ENCODE data around the gene RGS3. TPM values are rescaled to one million over a fixed set of nuclear protein-coding genes. Genes with fewer than 3 reads are reported as not detected.
"Not testable (repeated sequence)": the region's sequence is repeated elsewhere in the genome, so short reads cannot be mapped to it uniquely, and the experiment has no call there.

Gene RGS3
- total RNA-seq, 1 donor from 2014 or later, result 18.9 TPM

DNA sequence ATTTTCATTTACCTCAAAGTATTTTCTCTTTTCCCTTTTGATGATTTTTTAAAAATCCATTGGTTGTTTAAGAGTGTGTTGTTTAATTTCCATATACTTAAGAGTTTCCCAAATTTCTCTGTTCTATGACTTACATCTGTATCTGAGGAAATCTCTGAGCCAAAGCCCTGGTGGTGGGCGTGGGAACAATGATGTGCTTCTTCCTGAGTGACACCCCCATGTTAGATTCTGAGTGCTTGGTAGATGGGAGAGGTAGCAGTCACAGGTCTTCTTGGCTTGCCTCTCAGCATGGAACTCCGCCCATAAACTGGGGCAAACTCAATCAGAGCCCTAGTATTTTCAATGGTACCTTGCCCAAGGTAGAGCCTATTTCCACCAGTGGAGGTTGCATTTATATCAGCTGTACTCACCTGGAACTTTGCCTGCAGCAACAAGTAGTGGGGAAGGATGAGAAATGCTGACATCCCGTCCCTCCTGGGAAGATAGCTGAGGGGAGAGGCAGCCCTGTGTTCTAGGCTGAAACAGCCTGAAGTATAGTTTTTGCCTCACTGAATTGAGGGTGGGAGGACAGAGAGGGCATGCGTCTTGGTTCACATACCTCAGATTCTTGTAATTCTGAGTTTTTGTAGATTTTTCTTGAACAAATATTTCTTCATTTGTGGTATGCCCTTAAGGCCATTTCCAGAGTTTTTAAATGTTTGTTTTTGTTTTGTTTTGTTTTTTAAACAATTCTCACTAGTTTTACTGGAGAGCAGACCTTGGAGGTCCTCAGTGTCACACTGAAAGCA is 26.6 kb upstream of the RGS3 start:
- no peaks in the 10 kb centered on the region for H3K4me1 Mint-ChIP-seq (ENCODE audit: low read depth, unreplicated experiment)
- TF ChIP-seq, protein P1, sequence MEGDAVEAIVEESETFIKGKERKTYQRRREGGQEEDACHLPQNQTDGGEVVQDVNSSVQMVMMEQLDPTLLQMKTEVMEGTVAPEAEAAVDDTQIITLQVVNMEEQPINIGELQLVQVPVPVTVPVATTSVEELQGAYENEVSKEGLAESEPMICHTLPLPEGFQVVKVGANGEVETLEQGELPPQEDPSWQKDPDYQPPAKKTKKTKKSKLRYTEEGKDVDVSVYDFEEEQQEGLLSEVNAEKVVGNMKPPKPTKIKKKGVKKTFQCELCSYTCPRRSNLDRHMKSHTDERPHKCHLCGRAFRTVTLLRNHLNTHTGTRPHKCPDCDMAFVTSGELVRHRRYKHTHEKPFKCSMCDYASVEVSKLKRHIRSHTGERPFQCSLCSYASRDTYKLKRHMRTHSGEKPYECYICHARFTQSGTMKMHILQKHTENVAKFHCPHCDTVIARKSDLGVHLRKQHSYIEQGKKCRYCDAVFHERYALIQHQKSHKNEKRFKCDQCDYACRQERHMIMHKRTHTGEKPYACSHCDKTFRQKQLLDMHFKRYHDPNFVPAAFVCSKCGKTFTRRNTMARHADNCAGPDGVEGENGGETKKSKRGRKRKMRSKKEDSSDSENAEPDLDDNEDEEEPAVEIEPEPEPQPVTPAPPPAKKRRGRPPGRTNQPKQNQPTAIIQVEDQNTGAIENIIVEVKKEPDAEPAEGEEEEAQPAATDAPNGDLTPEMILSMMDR (IDR thresholded peaks at IDR 0.05; ENCODE audit: partially characterized antibody, unreplicated experiment), result no peak
- peaks cover 8% of the 10 kb centered on the region for H3K27me3 Mint-ChIP-seq (ENCODE audit: unreplicated experiment)
- no peak for DNase-seq
- H3K9me3 Mint-ChIP-seq (ENCODE audit: unreplicated experiment), result no peaks in the 10 kb centered on the region
- no peak overlapping the region for H3K27ac Mint-ChIP-seq (ENCODE audit: unreplicated experiment)
- no peak overlapping the region for H3K4me3 Mint-ChIP-seq (ENCODE audit: unreplicated experiment)
- H3K36me3 Mint-ChIP-seq (ENCODE audit: unreplicated experiment), result peaks cover 4% of the 10 kb centered on the region

DNA sequence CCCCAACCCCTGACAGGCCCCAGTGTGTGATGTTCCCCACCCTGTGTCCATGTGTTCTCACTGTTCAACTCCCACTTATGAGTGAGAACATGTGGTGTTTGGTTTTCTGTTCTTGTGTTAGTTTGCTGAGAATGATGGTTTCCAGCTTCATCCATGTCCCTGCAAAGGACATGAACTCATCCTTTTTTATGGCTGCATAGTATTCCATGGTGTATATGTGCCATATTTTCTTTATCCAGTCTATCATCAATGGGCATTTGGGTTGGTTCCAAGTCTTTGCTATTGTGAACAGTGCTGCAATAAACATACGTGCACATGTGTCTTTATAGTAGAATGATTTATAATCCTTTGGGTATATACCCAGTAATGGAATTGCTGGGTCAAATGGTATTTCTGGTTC is 25.8 kb upstream of the RGS3 start:
- H3K4me3 Mint-ChIP-seq (ENCODE audit: unreplicated experiment); H3K36me3 Mint-ChIP-seq (ENCODE audit: unreplicated experiment); H3K9me3 Mint-ChIP-seq (ENCODE audit: unreplicated experiment); DNase-seq; H3K27ac Mint-ChIP-seq (ENCODE audit: unreplicated experiment); H3K27me3 Mint-ChIP-seq (ENCODE audit: unreplicated experiment); H3K4me1 Mint-ChIP-seq (ENCODE audit: low read depth, unreplicated experiment): not testable (repeated sequence)

DNA sequence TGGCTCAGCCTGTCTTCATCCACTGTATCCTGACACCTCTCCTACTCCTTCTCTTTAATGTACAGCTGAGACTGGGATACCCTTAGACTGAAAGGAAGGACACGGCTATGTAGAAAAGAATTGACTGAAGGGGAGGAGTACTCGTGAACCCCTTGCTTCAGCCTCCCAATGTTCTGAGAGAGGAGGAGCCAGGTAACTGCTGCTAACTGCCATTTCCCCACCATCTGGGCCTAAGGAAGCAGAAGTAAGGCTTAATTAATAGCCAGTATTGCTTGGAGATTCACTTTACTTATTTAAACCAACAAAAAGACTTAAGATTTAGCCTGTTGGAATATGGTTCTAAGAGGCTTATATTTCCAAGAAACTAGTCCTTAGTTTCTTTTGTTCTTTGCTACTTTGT is 18.8 kb upstream of the RGS3 start:
- no peak for DNase-seq
- TF ChIP-seq, protein P1 (IDR thresholded peaks at IDR 0.05; ENCODE audit: partially characterized antibody, unreplicated experiment), result no peak
- Mint-ChIP-seq H3K27ac (ENCODE audit: unreplicated experiment) (no peak overlapping the region), H3K36me3 (ENCODE audit: unreplicated experiment) (no peaks in the 10 kb centered on the region), H3K4me3 (ENCODE audit: unreplicated experiment) (no peak overlapping the region), H3K4me1 (ENCODE audit: low read depth, unreplicated experiment) (peaks cover 2% of the 10 kb centered on the region), H3K27me3 (ENCODE audit: unreplicated experiment) (no peaks in the 10 kb centered on the region), H3K9me3 (ENCODE audit: unreplicated experiment) (peaks cover 3% of the 10 kb centered on the region)

GRCh38 chr9:113446323-113446740 is 17.2 kb upstream of the RGS3 start:
- Mint-ChIP-seq H3K4me1 (ENCODE audit: low read depth, unreplicated experiment) (peaks cover 2% of the 10 kb centered on the region), H3K27ac (ENCODE audit: unreplicated experiment) (no peak overlapping the region), H3K9me3 (ENCODE audit: unreplicated experiment) (peaks cover 3% of the 10 kb centered on the region), H3K36me3 (ENCODE audit: unreplicated experiment) (no peaks in the 10 kb centered on the region), H3K4me3 (ENCODE audit: unreplicated experiment) (no peak overlapping the region), H3K27me3 (ENCODE audit: unreplicated experiment) (no peaks in the 10 kb centered on the region)
- TF ChIP-seq, protein P1 (IDR thresholded peaks at IDR 0.05; ENCODE audit: partially characterized antibody, unreplicated experiment), result peak; percentile 76
- no peak for DNase-seq

- Mint-ChIP-seq H3K36me3 (ENCODE audit: unreplicated experiment) (no peaks in the 10 kb centered on the region), H3K9me3 (ENCODE audit: unreplicated experiment) (peaks cover 3% of the 10 kb centered on the region), H3K4me1 (ENCODE audit: low read depth, unreplicated experiment) (peaks cover 2% of the 10 kb centered on the region), H3K27me3 (ENCODE audit: unreplicated experiment) (no peaks in the 10 kb centered on the region), H3K4me3 (ENCODE audit: unreplicated experiment) (no peak overlapping the region), H3K27ac (ENCODE audit: unreplicated experiment) (no peak overlapping the region)
- TF ChIP-seq, protein P1 (IDR thresholded peaks at IDR 0.05; ENCODE audit: partially characterized antibody, unreplicated experiment), result no peak
- DNase-seq, result no peak
Observed at GRCh38 chr9:113449376-113449775, 14.2 kb upstream of the RGS3 start.
